HFFc6 (cell line): ENCODE results near the gene PRKG1. TPM values are rescaled to one million over a fixed set of nuclear protein-coding genes. Genes with fewer than 3 reads are reported as not detected.

ENCODE experiments used
- DNase-seq: peaks from one replicate; pipeline ENCODE4 v3.0.0-alpha.2; 2018
- H3K27ac Mint-ChIP-seq: 2 replicates; pipeline ENCODE4 v1.8.0; 2020; ENCODE audit warnings: mild to moderate bottlenecking, mixed read lengths
- H3K27me3 Mint-ChIP-seq: 2 replicates; pipeline ENCODE4 v1.8.0; 2021; ENCODE audit warnings: mild to moderate bottlenecking, moderate library complexity, mixed read lengths; ENCODE audit not compliant: insufficient read depth
- H3K36me3 Mint-ChIP-seq: 2 replicates; pipeline ENCODE4 v1.8.0; 2021; ENCODE audit warnings: low read depth, mixed read lengths
- H3K4me1 Mint-ChIP-seq: 2 replicates; pipeline ENCODE4 v1.8.0; 2020; ENCODE audit warnings: low read depth, mixed read lengths
- H3K4me3 Mint-ChIP-seq: 2 replicates; pipeline ENCODE4 v1.8.0; 2020; ENCODE audit warnings: mild to moderate bottlenecking, moderate library complexity, mixed read lengths
- H3K9me3 Mint-ChIP-seq: 2 replicates; pipeline ENCODE4 v1.8.0; 2020; ENCODE audit warnings: mild to moderate bottlenecking, mixed read lengths
- total RNA-seq, 6 experiments: library from RNA; stranded (reverse); fragmentation: NEBNext Ultra II Directional; extraction: Animal tissue kit (Norgen Biotek cat#: 25700); gene quantifications; 2 replicates in 1 of 6; 3 replicates in 5 of 6; pipeline ENCODE4 v1.2.3, GENCODE V29; 2021
- TF ChIP-seq, protein P1 (sequence below): fragments of 200-600 bp; sonication (generic); IDR thresholded peaks from 2 replicates; pipeline ENCODE4 v1.5.0; 2021; ENCODE audit warnings: antibody characterized with exemption, mild to moderate bottlenecking

The PRKG1 gene
- total RNA-seq, 6 experiments from 2014 or later, result 9.3 to 10.1 (median 9.8) TPM

DNA sequence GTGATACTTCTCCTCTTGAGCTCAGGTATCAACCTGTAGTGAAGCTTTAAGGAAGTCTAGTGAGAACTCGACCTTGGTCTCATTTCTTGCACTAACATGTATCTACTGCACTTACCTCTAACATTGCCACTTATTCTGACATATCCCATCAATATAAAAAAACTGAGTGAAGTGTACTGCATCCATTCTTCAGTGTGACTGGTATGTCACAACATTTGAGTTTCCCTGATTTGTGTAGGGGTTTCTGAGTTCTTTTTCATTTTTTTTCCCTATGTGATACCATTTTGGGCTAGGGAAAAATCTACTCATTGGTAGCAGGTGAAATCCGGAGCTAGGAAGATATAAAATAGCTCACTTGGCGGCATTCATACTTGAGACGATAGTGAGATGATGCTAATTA is 274.3 kb downstream of the PRKG1 start:
- Mint-ChIP-seq H3K9me3 (no peaks in the 10 kb centered on the region), H3K36me3 (peaks cover 8% of the 10 kb centered on the region), H3K27me3 (no peaks in the 10 kb centered on the region), H3K4me3 (no peak overlapping the region), H3K27ac (no peak overlapping the region), H3K4me1 (no peaks in the 10 kb centered on the region)
- DNase-seq, result no peak
- TF ChIP-seq, protein P1, sequence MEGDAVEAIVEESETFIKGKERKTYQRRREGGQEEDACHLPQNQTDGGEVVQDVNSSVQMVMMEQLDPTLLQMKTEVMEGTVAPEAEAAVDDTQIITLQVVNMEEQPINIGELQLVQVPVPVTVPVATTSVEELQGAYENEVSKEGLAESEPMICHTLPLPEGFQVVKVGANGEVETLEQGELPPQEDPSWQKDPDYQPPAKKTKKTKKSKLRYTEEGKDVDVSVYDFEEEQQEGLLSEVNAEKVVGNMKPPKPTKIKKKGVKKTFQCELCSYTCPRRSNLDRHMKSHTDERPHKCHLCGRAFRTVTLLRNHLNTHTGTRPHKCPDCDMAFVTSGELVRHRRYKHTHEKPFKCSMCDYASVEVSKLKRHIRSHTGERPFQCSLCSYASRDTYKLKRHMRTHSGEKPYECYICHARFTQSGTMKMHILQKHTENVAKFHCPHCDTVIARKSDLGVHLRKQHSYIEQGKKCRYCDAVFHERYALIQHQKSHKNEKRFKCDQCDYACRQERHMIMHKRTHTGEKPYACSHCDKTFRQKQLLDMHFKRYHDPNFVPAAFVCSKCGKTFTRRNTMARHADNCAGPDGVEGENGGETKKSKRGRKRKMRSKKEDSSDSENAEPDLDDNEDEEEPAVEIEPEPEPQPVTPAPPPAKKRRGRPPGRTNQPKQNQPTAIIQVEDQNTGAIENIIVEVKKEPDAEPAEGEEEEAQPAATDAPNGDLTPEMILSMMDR, result no peak

DNA sequence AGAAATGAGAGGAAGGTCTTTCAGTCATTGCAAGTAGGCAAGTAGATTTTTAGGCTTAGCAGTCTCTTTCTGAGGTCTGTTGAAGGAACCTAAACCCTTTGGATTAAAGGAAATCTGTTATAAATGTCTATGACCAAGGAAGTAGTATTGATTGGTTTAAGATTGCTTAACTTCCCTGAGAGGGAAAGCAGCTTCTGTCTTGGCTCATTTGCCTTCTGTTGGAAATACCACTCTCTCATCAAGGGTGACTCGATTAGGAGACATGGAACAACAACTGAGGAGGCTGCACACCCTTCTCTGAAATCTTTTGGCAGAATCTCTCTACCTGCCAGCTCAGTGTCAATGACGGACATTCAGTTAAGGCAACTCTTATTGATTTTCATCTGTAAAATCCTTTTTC is 282.9 kb downstream of the PRKG1 start:
- TF ChIP-seq, protein P1, result no peak
- Mint-ChIP-seq H3K36me3 (no peaks in the 10 kb centered on the region; the same call in 1 of the 2 replicates), H3K9me3 (no peaks in the 10 kb centered on the region), H3K27me3 (peaks cover 2% of the 10 kb centered on the region; the same call in 1 of the 2 replicates), H3K4me1 (no peaks in the 10 kb centered on the region), H3K4me3 (no peak overlapping the region), H3K27ac (no peak overlapping the region)
- no peak for DNase-seq

DNA sequence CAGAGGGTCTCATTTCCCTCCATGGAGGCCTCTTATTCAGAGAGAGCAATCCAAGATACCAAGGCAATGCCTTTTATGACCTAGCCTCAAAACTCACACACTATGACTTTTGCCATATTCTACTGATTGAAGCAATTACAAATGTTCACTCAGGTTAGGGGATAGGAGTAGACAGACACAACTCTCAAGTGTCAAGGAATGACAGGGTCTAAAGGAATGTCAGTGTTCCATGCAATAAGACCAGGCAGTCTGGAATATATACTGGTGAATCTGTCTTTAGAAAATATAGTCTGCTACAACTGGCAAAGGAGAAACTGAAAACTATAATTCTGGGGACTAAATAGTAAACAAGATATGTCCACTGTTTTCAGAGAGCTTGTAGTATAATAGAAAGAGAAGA is 283.9 kb downstream of the PRKG1 start:
- no peaks in the 10 kb centered on the region for H3K4me1 Mint-ChIP-seq
- DNase-seq, result no peak
- H3K9me3 Mint-ChIP-seq, result no peaks in the 10 kb centered on the region
- H3K27me3 Mint-ChIP-seq, result peaks cover 2% of the 10 kb centered on the region; the same call in 1 of the 2 replicates
- no peak overlapping the region for H3K4me3 Mint-ChIP-seq
- no peaks in the 10 kb centered on the region; the same call in 1 of the 2 replicates for H3K36me3 Mint-ChIP-seq
- no peak overlapping the region for H3K27ac Mint-ChIP-seq
- TF ChIP-seq, protein P1, result no peak

DNA sequence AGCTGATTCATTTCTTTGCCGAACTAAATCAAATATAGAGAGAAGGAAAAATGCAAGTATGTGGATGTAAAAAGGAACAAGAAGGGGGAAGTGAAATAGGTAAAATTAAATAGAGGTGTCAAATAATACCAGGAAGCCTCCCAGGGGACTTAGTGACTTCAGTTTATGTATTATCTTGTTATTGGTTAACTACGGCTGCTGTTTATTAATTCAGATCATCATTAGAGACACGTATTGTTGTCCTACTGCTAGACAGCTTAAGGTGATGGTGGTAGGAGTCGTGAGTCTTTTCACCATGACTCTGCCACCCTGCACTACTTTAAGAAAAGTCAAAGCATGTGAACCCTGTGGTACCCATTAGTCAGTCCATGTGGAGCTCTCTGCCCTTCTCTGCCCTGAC is 289.1 kb downstream of the PRKG1 start:
- peaks cover 5% of the 10 kb centered on the region for H3K4me1 Mint-ChIP-seq
- no peak overlapping the region for H3K27ac Mint-ChIP-seq
- H3K9me3 Mint-ChIP-seq, result no peaks in the 10 kb centered on the region
- H3K27me3 Mint-ChIP-seq, result no peaks in the 10 kb centered on the region
- no peaks in the 10 kb centered on the region for H3K36me3 Mint-ChIP-seq
- TF ChIP-seq, protein P1, result no peak
- no peak for DNase-seq
- no peak overlapping the region for H3K4me3 Mint-ChIP-seq

DNA sequence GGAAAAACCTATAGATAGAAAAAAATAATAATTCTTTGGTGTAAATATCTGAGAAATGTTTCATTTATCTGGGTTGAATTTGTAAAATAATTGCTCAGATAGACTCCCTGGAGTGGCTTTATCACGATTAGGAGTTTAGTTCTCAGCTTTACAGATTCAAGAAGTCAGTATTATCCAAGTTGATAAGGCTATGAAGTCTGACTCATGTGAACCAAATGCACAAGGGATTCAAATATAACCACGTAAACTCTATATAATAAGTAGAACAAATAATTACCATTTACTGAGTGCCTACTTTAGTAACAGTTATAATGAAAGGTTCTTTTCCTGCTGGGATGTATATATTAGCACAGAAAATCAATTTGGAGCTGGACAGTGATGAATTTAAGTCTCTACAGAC is 290.4 kb downstream of the PRKG1 start:
- Mint-ChIP-seq H3K27me3 (no peaks in the 10 kb centered on the region), H3K36me3 (no peaks in the 10 kb centered on the region), H3K27ac (no peak overlapping the region), H3K4me3 (no peak overlapping the region), H3K4me1 (peaks cover 11% of the 10 kb centered on the region), H3K9me3 (no peaks in the 10 kb centered on the region)
- no peak for DNase-seq
- TF ChIP-seq, protein P1, result no peak

DNA sequence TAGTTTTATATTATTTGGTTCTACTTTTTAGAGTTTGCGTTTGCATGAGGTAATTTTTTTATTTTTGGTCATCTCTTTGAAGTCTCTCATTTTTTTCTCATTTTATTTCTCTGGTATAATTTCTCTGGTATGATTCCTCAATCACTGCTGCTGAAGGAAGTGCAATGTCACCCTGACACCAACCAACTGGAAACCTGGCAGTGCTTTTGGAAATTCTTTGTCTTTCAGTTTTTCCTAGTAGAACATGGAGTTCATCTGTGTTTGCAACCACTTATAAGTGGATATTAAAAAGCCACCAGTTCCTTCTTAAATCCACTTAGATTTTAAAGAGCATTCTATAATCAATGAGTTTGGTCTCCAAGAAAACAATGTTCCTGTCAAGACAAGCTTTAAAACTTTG is 291.8 kb downstream of the PRKG1 start:
- TF ChIP-seq, protein P1, result no peak
- H3K36me3 Mint-ChIP-seq, result no peaks in the 10 kb centered on the region
- H3K4me3 Mint-ChIP-seq, result no peak overlapping the region
- no peaks in the 10 kb centered on the region for H3K27me3 Mint-ChIP-seq
- no peak overlapping the region for H3K27ac Mint-ChIP-seq
- DNase-seq, result no peak
- H3K9me3 Mint-ChIP-seq, result no peaks in the 10 kb centered on the region
- peaks cover 19% of the 10 kb centered on the region for H3K4me1 Mint-ChIP-seq
